ENCODE measurements around the gene UBN1.

Gene UBN1

DNA sequence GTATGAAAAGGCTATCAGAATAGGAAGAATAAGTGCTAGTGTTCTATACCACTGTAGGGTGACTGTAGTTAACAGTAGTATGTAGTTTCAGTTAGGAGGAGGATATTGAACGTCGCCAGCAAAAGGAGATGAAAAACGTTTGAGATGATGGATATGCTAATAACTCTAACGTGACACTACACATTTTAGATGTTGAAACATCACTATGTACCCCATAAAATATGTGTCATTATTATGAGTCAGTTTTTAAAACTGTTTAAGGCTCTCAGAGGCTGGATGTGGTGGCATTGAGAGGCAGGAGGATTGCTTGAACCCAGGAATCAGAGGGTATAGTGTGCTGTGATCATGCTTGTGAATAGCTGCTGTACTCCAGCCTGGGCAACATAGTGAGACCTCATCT is 31.8 kb downstream of the UBN1 start:
- H3K4me3 ChIP-seq (ENCODE audit: low read depth, low read length) = no peak overlapping the region
- TF ChIP-seq, protein P1, sequence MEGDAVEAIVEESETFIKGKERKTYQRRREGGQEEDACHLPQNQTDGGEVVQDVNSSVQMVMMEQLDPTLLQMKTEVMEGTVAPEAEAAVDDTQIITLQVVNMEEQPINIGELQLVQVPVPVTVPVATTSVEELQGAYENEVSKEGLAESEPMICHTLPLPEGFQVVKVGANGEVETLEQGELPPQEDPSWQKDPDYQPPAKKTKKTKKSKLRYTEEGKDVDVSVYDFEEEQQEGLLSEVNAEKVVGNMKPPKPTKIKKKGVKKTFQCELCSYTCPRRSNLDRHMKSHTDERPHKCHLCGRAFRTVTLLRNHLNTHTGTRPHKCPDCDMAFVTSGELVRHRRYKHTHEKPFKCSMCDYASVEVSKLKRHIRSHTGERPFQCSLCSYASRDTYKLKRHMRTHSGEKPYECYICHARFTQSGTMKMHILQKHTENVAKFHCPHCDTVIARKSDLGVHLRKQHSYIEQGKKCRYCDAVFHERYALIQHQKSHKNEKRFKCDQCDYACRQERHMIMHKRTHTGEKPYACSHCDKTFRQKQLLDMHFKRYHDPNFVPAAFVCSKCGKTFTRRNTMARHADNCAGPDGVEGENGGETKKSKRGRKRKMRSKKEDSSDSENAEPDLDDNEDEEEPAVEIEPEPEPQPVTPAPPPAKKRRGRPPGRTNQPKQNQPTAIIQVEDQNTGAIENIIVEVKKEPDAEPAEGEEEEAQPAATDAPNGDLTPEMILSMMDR (conservative IDR thresholded peaks at IDR 0.05; ENCODE audit: low read depth, low read length) = no peak
- DNase-seq (ENCODE audit: low read depth) = no peak

GRCh38 chr16:4880006-4880580 is 32.8 kb downstream of the UBN1 start:
- no peak overlapping the region for H3K4me3 ChIP-seq (ENCODE audit: low read depth, low read length)
- DNase-seq (ENCODE audit: low read depth) = no peak
- TF ChIP-seq, protein P1 (conservative IDR thresholded peaks at IDR 0.05; ENCODE audit: low read depth, low read length) = no peak

GRCh38 chr16:4882000-4882632 is 34.8 kb downstream of the UBN1 start:
- no peak overlapping the region for H3K4me3 ChIP-seq (ENCODE audit: low read depth, low read length)
- DNase-seq (ENCODE audit: low read depth) = no peak
- TF ChIP-seq, protein P1 (conservative IDR thresholded peaks at IDR 0.05; ENCODE audit: low read depth, low read length) = no peak

GRCh38 chr16:4882633-4883285 is 35.5 kb downstream of the UBN1 start:
- H3K4me3 ChIP-seq (ENCODE audit: low read depth, low read length) = no peak overlapping the region
- TF ChIP-seq, protein P1 (conservative IDR thresholded peaks at IDR 0.05; ENCODE audit: low read depth, low read length) = no peak
- DNase-seq (ENCODE audit: low read depth) = peak; percentile 85

- TF ChIP-seq, protein P1 (conservative IDR thresholded peaks at IDR 0.05; ENCODE audit: low read depth, low read length) = no peak
- H3K4me3 ChIP-seq (ENCODE audit: low read depth, low read length) = no peak overlapping the region
- no peak for DNase-seq (ENCODE audit: low read depth)
Observed at GRCh38 chr16:4883501-4883900, 36.2 kb downstream of the UBN1 start.

GRCh38 chr16:4884209-4884608 is 36.9 kb downstream of the UBN1 start:
- DNase-seq (ENCODE audit: low read depth) = no peak
- H3K4me3 ChIP-seq (ENCODE audit: low read depth, low read length) = no peak overlapping the region
- TF ChIP-seq, protein P1 (conservative IDR thresholded peaks at IDR 0.05; ENCODE audit: low read depth, low read length) = no peak

Measured in choroid plexus epithelial cell (primary cell).